K562 (cell line): ENCODE measurements around the gene BNC2.

ENCODE experiments used
- SOX6 ChIP-seq: fragments of 450-650 bp; IDR thresholded peaks from 2 replicates; pipeline ENCODE4 v1.6.1; 2014; ENCODE audit warnings: mild to moderate bottlenecking
- TF ChIP-seq, protein P1 (sequence below): fragments of 450-650 bp; formaldehyde crosslinking; IDR thresholded peaks from 2 replicates; pipeline ENCODE4 v1.4.0; 2020; ENCODE audit warnings: mild to moderate bottlenecking, moderate library complexity

DNA sequence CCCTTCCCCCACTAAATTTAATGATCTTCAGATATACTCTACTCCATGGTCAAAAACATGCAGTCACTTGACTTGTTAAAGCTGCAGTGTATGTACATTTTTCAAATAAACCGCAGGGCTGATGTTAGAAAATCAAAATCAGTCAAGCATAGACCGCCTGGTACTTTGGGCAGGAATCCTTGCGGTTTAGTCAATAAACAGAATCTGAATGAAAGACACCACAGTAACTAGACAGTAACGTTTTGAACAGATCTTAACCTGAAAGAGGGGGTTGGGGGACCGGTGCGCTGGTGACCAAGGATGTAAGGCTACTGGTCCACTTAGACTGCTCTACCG is 188.8 kb downstream of the BNC2 start:
- no peak for TF ChIP-seq SOX6
- TF ChIP-seq, protein P1, sequence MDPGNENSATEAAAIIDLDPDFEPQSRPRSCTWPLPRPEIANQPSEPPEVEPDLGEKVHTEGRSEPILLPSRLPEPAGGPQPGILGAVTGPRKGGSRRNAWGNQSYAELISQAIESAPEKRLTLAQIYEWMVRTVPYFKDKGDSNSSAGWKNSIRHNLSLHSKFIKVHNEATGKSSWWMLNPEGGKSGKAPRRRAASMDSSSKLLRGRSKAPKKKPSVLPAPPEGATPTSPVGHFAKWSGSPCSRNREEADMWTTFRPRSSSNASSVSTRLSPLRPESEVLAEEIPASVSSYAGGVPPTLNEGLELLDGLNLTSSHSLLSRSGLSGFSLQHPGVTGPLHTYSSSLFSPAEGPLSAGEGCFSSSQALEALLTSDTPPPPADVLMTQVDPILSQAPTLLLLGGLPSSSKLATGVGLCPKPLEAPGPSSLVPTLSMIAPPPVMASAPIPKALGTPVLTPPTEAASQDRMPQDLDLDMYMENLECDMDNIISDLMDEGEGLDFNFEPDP (CRISPR knock-in tag): no peak
